Endothelial cell of umbilical vein (primary cell): ENCODE data around the gene KCTD20. TPM values are rescaled to one million over a fixed set of nuclear protein-coding genes. Genes with fewer than 3 reads are reported as not detected.

Source experiments
- BruUV-seq: library from RNA; stranded (reverse); fragments of 400-500 nt; replicated peaks from 2 replicates; lab custom pipeline; 2021; lab: Mats Ljungman, UMichigan
- CTCF ChIA-PET: fragments of 300-600, 350-600 bp; sonication (Branson Sonifier 250); formaldehyde crosslinking; loops from one replicate; lab custom pipeline; 2021; ENCODE audit warnings: antibody characterized with exemption, inconsistent platforms; lab: Charles Lee
- POLR2A ChIA-PET: fragments of 300-600, 350-600 bp; sonication (Branson Sonifier 250); formaldehyde crosslinking; loops from one replicate; lab custom pipeline; 2021; ENCODE audit warnings: antibody characterized with exemption, inconsistent platforms; lab: Charles Lee
- DNase-seq: peaks from one replicate; pipeline ENCODE4 v3.0.0-alpha.2; 2011; ENCODE audit warnings: low read depth, low spot score
- FAIRE-seq: peaks from 2 replicates; lab custom pipeline; 2011; peaks lifted over from hg19 to GRCh38; lab: Jason Lieb, UNC
- H2AFZ ChIP-seq: 2 replicates; pipeline ENCODE4 v1.6.0; 2012; ENCODE audit warnings: low read depth, low read length, control low read depth, inconsistent platforms
- H3K27ac ChIP-seq: 2 replicates; pipeline ENCODE4 v1.5.1; 2011; ENCODE audit warnings: low read depth, mild to moderate bottlenecking, control low read depth, low read length, moderate library complexity; ENCODE audit not compliant: insufficient read depth
- H3K27me3 ChIP-seq, 2 experiments: 2 replicates each; pipeline versions ENCODE4 v1.6.0 to v1.6.1; 2011; ENCODE audit warnings: low read length in 2 of 2, mixed read lengths in 1 of 2; ENCODE audit not compliant: control insufficient read depth in 2 of 2, insufficient read depth in 2 of 2
- H3K36me3 ChIP-seq, 2 experiments: 2 replicates in 1 of 2; 3 replicates in 1 of 2; pipeline ENCODE4 v1.5.1; 2011; ENCODE audit warnings: low read length in 2 of 2, mild to moderate bottlenecking in 1 of 2, moderate library complexity in 1 of 2; ENCODE audit not compliant: control insufficient read depth in 2 of 2, insufficient read depth in 2 of 2; ENCODE audit errors: extremely low read depth in 1 of 2
- H3K4me1 ChIP-seq: 3 replicates; pipeline ENCODE4 v1.5.1; 2011; ENCODE audit warnings: mild to moderate bottlenecking, low read length; ENCODE audit not compliant: control insufficient read depth, insufficient read depth; ENCODE audit errors: extremely low read depth
- H3K4me2 ChIP-seq: 2 replicates; pipeline ENCODE4 v1.6.1; 2011; ENCODE audit warnings: low read length, control low read depth, mixed read lengths; ENCODE audit not compliant: insufficient read depth
- H3K4me3 ChIP-seq, 3 experiments: fragments of 200-600 bp in 1 of 3; sonication (generic), shearing (Covaris generic) in 1 of 3; replicated peaks in 1 of 3; 2 replicates each; pipeline ENCODE4 v1.5.1; 2011 to 2016; ENCODE audit warnings: control low read depth in 3 of 3, low read length in 3 of 3, mild to moderate bottlenecking in 2 of 3, inconsistent platforms in 1 of 3, low read depth in 1 of 3, moderate library complexity in 1 of 3; ENCODE audit not compliant: insufficient read depth in 1 of 3
- H3K79me2 ChIP-seq: 2 replicates; pipeline ENCODE4 v1.6.0; 2012; ENCODE audit warnings: low read length, inconsistent platforms; ENCODE audit not compliant: control insufficient read depth, insufficient read depth
- H3K9ac ChIP-seq: replicated peaks from 2 replicates; pipeline ENCODE3; 2011; ENCODE audit warnings: low read length, control low read depth; ENCODE audit not compliant: insufficient read depth; ENCODE audit errors: extremely low read depth
- H3K9me1 ChIP-seq: replicated peaks from 3 replicates; pipeline ENCODE4 v1.6.0; 2011; ENCODE audit warnings: mild to moderate bottlenecking, low read length; ENCODE audit not compliant: control insufficient read depth, insufficient read depth; ENCODE audit errors: extremely low read depth
- H3K9me3 ChIP-seq: replicated peaks from 2 replicates; pipeline ENCODE4 v1.5.1; 2012; ENCODE audit warnings: low read length, inconsistent platforms; ENCODE audit not compliant: control insufficient read depth, insufficient read depth
- H4K20me1 ChIP-seq: replicated peaks from 2 replicates; pipeline ENCODE3; 2011; ENCODE audit warnings: mild to moderate bottlenecking, low read length; ENCODE audit not compliant: control insufficient read depth, insufficient read depth; ENCODE audit errors: extremely low read depth
- EZH2 ChIP-seq: IDR thresholded peaks from 2 replicates; pipeline ENCODE4 v1.6.1; 2012; ENCODE audit warnings: borderline replicate concordance, low read depth, mild to moderate bottlenecking, moderate library complexity, low read length, inconsistent platforms; ENCODE audit not compliant: severe bottlenecking
- FOS ChIP-seq: IDR thresholded peaks from 2 replicates; pipeline ENCODE4 v1.6.1; 2011; ENCODE audit warnings: mild to moderate bottlenecking, low read length, moderate library complexity, borderline replicate concordance; ENCODE audit not compliant: insufficient read depth
- GATA2 ChIP-seq: IDR thresholded peaks from 2 replicates; pipeline ENCODE4 v1.7.0; 2011; ENCODE audit warnings: low read depth, mild to moderate bottlenecking, moderate library complexity, mixed read lengths, low read length; ENCODE audit not compliant: insufficient read length, insufficient read depth
- JUN ChIP-seq: IDR thresholded peaks from 2 replicates; pipeline ENCODE4 v1.6.1; 2011; ENCODE audit warnings: borderline replicate concordance, low read depth; ENCODE audit not compliant: insufficient read length, insufficient read depth
- MYC ChIP-seq: IDR thresholded peaks from one replicate; pipeline ENCODE4 v1.6.1; 2011; ENCODE audit warnings: mild to moderate bottlenecking, low read depth, low read length
- POLR2A ChIP-seq: IDR thresholded peaks from 2 replicates; pipeline ENCODE4 v1.6.1; 2012; ENCODE audit warnings: low read depth, mild to moderate bottlenecking, control low read depth, low read length
- POLR2AphosphoS5 ChIP-seq: IDR thresholded peaks from 2 replicates; pipeline ENCODE4 v1.6.1; 2012; ENCODE audit warnings: low read depth, mild to moderate bottlenecking, control low read depth, low read length, moderate library complexity; ENCODE audit not compliant: insufficient read depth
- dilution Hi-C: fragments of 300-500 bp; cut with MboI; formaldehyde crosslinking; loops from one replicate; pipeline ENCODE4 v1.15.0; 2019; ENCODE audit warnings: low sequenced_read_pairs; ENCODE audit not compliant: extremely low pct_ligation_motif_present
- intact Hi-C: fragments of 100-400 bp; cut with micrococcal nuclease; formaldehyde crosslinking; loops from one replicate; pipeline ENCODE4 v1.10.0; 2022
- polyA plus RNA-seq, 4 experiments: library from polyadenylated mRNA; depleted of rRNA in 3 of 4; stranded (reverse) in 3 of 4; unstranded in 1 of 4; fragments of >200 nt; gene quantifications; 2 replicates each; pipeline versions ENCODE4 v1.2.1 to v1.2.3, GENCODE V29; 2011 to 2012; ENCODE audit warnings: missing spikeins in 1 of 4
- total RNA-seq: library from RNA; stranded (reverse); gene quantifications from 2 replicates; pipeline ENCODE4 v1.2.3, GENCODE V29; 2021
- TF ChIP-seq, protein P1 (sequence below), 2 donors: IDR thresholded peaks; 1 replicate in 1 of 2; 2 replicates in 1 of 2; pipeline ENCODE4 v1.5.1; 2011; ENCODE audit warnings: low read length in 2 of 2, mild to moderate bottlenecking in 2 of 2, moderate library complexity in 2 of 2, control low read depth in 1 of 2, inconsistent platforms in 1 of 2, low read depth in 1 of 2; ENCODE audit not compliant: insufficient read depth in 1 of 2; ENCODE audit errors: extremely low read depth in 1 of 2
- TF ChIP-seq, protein P2 (sequence below): IDR thresholded peaks from 2 replicates; pipeline ENCODE4 v1.6.1; 2011; ENCODE audit not compliant: insufficient read depth, insufficient read length

Gene KCTD20
- total and polyA plus RNA-seq, 2 donors (not counting 3 experiments of a cell fraction or from before 2014, with no cell fraction given): 26.2 to 47.2 TPM

DNA sequence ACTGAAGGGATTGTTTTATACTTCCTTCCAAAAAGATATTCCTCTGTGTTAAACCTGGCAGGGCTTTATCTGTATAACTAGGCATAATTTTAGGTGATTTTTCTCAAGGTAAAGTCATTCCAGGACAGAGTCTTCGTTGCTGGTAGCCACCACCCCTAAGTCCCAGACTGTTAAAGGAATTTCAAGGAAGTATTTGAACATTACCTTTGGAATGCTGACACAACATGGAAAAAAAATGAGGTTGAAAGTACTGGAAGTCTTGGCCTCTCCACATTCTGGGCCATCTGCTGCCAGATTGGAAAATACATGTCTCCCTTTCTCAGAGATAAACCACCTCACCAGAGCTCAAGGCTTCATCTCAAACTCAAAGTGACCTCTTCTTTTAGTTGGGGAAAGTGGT is 28.3 kb upstream of the KCTD20 start:
- no peaks in the 10 kb centered on the region for H3K9me1 ChIP-seq
- H3K4me2 ChIP-seq: peak overlapping the region; percentile 36
- dilution Hi-C loops: no loop called here
- FAIRE-seq (no peak), DNase-seq (no peak)
- no peak overlapping the region for H2AFZ ChIP-seq
- no peak overlapping the region for H3K9ac ChIP-seq
- H3K79me2 ChIP-seq: no peaks in the 10 kb centered on the region
- no peak overlapping the region for H3K4me3 ChIP-seq
- no peak overlapping the region for H3K27ac ChIP-seq
- intact Hi-C loops: no loop called here
- H3K9me3 ChIP-seq: no peaks in the 10 kb centered on the region
- peaks cover 5% of the 10 kb centered on the region for H3K4me1 ChIP-seq
- H3K36me3 ChIP-seq: no peaks in the 10 kb centered on the region
- no TSS peak for BruUV-seq
- ChIA-PET POLR2A (no interaction called here), CTCF (no interaction called here)
- TF ChIP-seq GATA2: peak; percentile 0
- TF ChIP-seq, protein P1, sequence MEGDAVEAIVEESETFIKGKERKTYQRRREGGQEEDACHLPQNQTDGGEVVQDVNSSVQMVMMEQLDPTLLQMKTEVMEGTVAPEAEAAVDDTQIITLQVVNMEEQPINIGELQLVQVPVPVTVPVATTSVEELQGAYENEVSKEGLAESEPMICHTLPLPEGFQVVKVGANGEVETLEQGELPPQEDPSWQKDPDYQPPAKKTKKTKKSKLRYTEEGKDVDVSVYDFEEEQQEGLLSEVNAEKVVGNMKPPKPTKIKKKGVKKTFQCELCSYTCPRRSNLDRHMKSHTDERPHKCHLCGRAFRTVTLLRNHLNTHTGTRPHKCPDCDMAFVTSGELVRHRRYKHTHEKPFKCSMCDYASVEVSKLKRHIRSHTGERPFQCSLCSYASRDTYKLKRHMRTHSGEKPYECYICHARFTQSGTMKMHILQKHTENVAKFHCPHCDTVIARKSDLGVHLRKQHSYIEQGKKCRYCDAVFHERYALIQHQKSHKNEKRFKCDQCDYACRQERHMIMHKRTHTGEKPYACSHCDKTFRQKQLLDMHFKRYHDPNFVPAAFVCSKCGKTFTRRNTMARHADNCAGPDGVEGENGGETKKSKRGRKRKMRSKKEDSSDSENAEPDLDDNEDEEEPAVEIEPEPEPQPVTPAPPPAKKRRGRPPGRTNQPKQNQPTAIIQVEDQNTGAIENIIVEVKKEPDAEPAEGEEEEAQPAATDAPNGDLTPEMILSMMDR (IDR thresholded peaks at IDR 0.05; ENCODE audit: extremely low read depth in 1 of 2, insufficient read depth in 1 of 2, low read depth in 1 of 2, low read length in 2 of 2): no peak
- H4K20me1 ChIP-seq: no peaks in the 10 kb centered on the region
- no peaks in the 10 kb centered on the region for H3K27me3 ChIP-seq

DNA sequence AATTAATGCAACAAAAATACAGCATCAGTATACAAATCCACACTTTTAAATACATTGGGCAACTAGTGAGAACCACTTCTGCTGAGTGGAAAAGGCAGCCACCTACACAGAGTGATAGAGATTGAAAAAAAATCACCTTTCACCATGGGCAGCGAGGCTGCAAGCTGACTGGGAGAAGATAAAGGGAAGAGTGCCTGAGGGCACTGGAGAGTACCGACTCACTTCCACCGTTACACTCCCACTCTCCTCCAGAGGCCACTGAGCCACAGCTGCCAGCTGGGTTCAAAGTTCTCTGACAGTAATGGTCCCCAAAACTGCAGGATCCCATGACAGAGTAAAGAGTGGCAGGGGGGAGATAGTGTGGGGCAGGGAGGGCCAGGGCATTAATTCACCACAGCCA is 24.2 kb upstream of the KCTD20 start:
- H3K36me3 ChIP-seq: no peaks in the 10 kb centered on the region
- H3K4me1 ChIP-seq: peaks cover 12% of the 10 kb centered on the region
- no peaks in the 10 kb centered on the region for H3K79me2 ChIP-seq
- intact Hi-C loops (no loop called here), dilution Hi-C loops (no loop called here)
- H3K9ac ChIP-seq: no peak overlapping the region
- no TSS peak for BruUV-seq
- no peak overlapping the region for H3K27ac ChIP-seq
- FAIRE-seq (no peak), DNase-seq (no peak)
- ChIA-PET CTCF (interaction anchor here (1.3 to 1.5 kb wide), 2 partner anchors 10 to 78 kb away, joined by 3 to 5 read pairs; no protein-coding TSS in a partner anchor), POLR2A (no interaction called here)
- H3K4me2 ChIP-seq: no peak overlapping the region
- TF ChIP-seq, protein P2, sequence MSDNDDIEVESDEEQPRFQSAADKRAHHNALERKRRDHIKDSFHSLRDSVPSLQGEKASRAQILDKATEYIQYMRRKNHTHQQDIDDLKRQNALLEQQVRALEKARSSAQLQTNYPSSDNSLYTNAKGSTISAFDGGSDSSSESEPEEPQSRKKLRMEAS: no peak
- TF ChIP-seq FOS: no peak
- no peak for TF ChIP-seq POLR2AphosphoS5
- no peak for TF ChIP-seq GATA2
- TF ChIP-seq POLR2A: no peak
- TF ChIP-seq JUN: no peak
- TF ChIP-seq MYC: no peak
- TF ChIP-seq, protein P1 (IDR thresholded peaks at IDR 0.05; ENCODE audit: extremely low read depth in 1 of 2, insufficient read depth in 1 of 2, low read depth in 1 of 2, low read length in 2 of 2): no peak
- no peak for TF ChIP-seq EZH2
- H3K27me3 ChIP-seq: no peaks in the 10 kb centered on the region
- no peaks in the 10 kb centered on the region for H4K20me1 ChIP-seq
- no peak overlapping the region for H2AFZ ChIP-seq
- no peaks in the 10 kb centered on the region for H3K9me3 ChIP-seq
- H3K9me1 ChIP-seq: no peaks in the 10 kb centered on the region
- H3K4me3 ChIP-seq: no peak overlapping the region
